ENCODE data around the gene FAM193A.
"Not testable (repeated sequence)": the region's sequence is repeated elsewhere in the genome, so short reads cannot be mapped to it uniquely, and the experiment has no call there.

Gene FAM193A

DNA sequence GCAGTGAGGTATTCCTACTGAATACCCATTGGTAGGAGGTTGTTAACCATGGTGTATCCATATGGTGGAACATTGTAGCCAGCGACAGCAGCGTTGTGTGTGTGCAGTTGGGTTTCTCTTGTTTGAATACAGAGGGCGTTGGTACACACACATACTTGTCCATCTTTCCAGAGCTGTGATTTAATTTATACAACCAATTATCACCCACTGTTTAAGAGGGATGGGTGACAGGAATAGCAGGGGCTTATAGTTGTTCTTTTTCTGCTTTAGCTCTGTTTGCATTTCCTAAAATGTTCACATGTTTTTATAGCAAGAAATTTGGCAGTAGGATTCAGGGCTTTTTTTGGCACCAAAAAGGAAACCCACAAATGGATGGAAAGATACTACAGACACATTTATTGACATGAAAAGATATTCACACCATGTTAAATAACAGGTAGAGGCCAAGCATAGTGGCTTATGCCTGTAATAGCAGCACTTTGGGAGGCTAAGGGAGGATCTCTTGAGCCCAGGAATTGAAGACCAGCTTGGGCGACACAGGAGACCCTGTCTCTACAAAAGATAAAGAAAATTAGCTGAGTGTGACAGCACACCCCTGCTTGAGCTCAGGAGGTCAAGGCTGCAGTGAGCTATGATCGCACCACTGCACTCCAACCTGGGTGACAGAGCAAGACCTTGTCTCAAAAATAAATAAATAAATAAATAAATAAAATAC, 159.1 kb downstream of the FAM193A start:
- DNase-seq = no peak

DNA sequence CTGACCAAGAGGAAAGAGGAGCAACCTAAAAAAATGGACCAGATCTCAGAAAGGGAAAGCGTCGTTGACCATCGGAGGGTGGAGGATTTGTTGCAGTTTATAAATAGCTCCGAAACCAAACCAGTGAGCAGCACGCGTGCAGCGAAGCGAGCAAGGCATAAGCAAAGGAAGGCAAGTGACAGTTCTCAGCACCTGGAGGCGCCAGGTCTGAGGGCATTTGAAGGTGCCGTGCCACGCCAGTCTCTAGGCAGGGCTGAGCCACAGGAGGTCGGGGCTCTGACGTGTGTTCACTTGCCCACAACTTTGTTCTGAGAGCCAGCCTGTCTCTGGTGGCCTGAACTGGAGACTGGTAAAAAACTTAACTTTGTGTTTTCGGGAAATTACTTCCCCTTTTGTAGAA, 160.0 kb downstream of the FAM193A start:
- DNase-seq = no peak

DNA sequence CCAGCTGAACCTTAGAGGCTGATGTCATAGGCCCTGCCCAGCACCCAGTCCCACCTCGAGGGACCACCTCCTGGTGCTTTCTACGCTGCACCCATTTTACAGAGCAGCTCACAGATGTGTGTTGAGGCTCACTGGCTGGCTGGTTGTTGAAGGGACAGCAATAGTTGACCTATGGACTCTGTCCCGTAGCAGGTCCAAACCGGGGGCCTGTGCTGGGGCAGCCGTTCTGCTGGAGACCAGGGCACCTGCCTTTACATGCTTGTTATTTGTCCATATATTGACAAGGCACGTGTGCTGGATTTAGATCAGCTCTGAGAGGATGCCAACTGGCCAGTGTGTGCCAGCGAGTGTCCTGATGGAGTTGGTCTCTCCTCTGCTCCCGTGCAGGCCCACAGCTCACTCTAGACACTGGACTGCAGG, 161.6 kb downstream of the FAM193A start:
- DNase-seq = no peak

DNA sequence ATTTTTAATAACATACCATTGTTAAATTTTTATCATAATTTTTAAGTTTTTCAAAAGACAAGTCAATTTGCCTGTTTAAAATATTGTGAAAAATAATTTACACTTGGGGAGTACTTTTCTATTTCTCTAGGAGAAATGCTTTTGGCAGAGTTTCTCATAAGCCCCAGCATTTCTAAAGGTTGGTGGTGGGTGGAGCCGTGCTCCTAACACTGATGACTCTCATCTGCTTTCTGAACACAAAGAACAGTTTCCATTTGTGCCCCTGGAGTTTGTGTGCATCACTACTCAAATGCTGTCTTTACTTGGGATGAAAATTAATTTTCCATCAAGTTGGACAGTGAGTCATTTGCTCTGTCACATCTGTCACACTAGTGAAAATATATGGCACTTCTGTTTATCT, 162.1 kb downstream of the FAM193A start:
- no peak for DNase-seq

- DNase-seq = no peak
Measured at GRCh38 chr4:2698951-2699505, 162.6 kb downstream of the FAM193A start.

GRCh38 chr4:2699534-2699933, 163.1 kb downstream of the FAM193A start:
- DNase-seq = no peak

DNA sequence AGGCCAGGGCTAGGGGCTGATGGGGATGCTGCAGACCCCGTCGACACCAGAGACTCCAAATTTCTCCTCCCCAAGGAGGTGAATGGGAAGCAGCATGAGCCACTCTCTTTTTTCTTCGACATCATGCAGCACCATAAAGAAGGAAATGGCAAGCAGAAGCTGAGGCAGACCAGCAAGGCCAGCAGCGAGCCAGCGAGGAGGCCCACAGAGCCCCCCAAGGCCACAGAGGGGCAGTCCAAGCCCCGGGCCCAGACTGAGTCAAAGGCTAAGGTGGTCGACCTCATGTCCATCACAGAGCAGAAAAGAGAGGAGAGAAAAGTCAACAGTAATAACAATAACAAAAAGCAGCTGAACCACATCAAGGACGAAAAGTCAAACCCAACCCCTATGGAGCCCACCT, 163.6 kb downstream of the FAM193A start:
- DNase-seq = no peak

GRCh38 chr4:2702361-2702760, 165.9 kb downstream of the FAM193A start:
- DNase-seq = no peak

GRCh38 chr4:2702770-2703169, 166.3 kb downstream of the FAM193A start:
- DNase-seq = no peak

GRCh38 chr4:2712261-2712842, 175.9 kb downstream of the FAM193A start:
- no peak for DNase-seq

- no peak for DNase-seq
Measured at GRCh38 chr4:2713337-2713736, 176.9 kb downstream of the FAM193A start.

DNA sequence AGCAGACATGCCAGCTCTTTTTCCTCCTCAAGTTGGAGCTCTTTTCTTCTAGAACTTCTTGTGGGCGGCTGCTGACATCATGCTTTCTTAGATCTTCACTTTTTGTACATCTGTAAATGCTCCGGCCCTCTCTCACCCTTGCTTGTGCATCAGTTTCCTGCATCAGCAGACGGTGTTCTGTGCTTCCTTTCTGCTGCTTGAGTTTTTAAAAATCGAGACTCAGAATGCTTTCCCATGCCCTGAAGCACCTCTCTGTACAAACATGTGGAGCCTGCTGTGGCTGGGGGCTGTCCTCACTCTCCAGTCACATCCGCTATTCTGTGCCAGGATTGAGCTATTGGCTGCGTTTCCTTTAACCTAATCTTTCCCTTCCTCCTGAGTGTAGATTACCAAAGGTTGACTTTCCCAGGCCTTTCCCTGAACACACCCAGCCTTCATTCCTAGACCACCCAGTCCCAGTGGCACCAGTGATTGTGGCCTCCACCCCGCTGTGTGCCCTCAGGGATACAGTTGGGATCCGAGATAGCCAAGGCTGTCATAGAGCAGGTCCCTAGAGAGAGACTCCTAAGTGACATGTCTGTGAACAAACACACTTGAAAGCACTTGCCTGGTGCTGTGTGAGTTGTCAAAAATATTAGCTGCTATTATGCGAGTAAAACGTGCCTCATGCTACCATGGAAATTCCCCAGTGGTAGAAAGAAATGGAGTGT, 177.8 kb downstream of the FAM193A start:
- DNase-seq = no peak

- DNase-seq = no peak
Measured at GRCh38 chr4:2714918-2715317, 178.5 kb downstream of the FAM193A start.

GRCh38 chr4:2715426-2715825, 179.0 kb downstream of the FAM193A start:
- no peak for DNase-seq

- DNase-seq = no peak
Measured at GRCh38 chr4:2716236-2716635, 179.8 kb downstream of the FAM193A start.

DNA sequence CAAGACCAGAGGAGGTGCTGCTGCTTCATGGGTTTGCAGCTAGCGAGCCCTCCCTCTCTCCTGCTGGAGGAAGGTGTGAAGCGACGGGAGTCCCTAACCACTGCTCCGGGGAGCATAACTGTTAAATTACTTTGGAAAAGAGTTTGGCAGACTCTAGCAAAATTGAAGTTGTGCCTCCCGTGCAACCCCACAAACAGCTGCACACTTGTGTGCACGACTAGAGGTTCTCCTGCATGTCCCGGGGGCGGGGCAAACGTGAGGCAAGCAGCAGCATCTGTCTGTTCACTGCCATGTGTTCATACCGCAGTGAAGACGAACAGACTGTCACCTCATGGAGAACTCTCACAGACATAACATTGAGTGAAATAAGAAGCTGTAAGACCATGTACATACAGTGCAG, 185.1 kb downstream of the FAM193A start:
- no peak for DNase-seq

DNA sequence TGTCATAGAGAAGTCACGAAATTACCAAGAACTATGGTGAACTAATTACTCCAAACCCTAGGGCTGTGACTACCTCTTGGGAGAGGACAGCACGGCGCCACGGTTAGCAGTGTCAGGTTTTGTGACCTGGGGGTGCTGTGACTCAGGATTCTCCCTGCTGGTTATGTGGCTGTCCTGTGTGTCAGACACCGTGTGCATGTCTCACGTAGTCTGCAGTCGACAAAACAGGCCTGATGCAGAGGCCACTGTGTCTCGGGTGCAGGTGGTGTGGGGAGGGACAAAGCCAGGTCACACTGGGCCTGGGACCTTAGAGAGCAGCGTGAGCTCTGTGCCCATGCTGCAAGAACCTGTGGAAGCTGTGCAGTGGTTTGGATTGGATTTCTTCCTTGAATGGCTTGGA, 185.6 kb downstream of the FAM193A start:
- no peak for DNase-seq

DNA sequence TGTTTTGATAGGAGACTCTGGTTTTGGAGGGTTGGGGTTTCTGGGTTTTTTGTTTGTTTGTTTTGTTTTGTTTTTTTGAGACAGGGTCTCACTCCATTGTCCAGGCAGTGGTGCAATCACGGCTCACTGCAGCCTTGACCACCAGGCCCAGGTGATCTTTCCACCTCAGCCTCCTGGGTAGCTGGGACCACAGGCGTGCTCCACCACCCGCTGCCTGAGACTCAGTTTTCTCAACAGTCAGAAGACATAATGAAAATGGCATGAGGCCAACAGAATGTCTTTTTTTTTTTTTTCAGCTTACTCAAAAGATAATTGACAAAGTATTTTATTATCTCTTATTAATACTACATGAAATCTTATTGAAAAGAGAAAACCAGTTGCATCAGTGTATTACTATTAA, 187.3 kb downstream of the FAM193A start:
- no peak for DNase-seq

DNA sequence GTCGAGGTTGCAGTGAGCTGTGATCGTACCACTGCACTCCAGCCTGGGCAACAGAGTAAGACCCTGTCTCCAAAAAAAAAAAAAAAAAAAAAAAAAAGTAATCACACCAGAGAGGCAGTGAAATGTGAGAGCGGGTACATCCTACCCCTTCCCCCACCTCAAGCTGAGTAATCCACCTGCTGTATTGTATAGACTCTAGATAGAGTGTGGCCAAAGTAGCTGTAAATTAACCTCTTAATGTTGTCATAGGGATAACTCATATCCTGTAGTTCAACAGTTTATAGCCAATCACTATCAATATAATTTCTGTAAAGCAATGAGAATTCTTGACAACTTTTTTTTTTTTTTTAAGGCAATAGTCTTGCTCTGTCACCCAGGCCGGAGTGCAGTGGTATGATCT, 188.9 kb downstream of the FAM193A start:
- no peak for DNase-seq

DNA sequence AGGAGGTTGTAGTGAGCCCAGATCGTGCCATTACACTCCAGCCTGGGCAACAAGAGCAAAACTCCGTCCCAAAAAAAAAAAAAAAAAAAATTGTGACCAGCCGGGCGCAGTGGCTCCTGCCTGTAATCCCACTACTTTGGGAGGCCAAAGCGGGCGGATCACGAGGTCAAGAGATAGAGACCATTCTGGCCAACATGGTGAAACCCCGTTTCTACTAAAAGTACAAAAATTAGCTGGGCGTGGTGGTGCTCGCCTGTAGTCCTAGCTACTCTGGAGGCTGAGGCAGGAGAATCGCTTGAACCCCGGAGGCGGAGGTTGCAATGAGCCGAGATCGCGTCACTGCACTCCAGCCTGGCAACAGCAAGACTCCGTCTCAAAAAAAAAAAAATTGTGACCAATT, 190.4 kb downstream of the FAM193A start:
- not testable (repeated sequence) for DNase-seq

DNA sequence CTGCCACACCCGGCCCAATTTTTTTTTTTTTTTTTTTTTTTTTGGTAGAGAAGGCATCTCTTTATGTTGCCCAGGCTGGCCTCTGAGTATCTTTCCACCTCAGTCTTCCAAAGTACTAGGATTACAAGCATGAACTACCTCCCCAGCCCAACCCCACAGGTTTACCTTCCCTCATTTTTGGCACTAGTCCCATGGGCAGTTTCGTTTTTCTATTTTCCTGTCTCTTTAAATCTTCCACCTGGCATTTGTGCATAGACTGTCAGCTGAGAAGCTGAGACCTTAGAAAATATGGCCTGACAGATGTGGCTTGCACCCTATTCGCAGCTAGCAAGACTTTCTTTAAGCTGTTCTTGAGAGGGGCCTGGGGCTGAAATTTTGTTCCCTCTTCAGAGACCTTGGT, 191.8 kb downstream of the FAM193A start:
- no peak for DNase-seq

- no peak for DNase-seq
Measured at GRCh38 chr4:2728806-2729532, 192.5 kb downstream of the FAM193A start.

DNA sequence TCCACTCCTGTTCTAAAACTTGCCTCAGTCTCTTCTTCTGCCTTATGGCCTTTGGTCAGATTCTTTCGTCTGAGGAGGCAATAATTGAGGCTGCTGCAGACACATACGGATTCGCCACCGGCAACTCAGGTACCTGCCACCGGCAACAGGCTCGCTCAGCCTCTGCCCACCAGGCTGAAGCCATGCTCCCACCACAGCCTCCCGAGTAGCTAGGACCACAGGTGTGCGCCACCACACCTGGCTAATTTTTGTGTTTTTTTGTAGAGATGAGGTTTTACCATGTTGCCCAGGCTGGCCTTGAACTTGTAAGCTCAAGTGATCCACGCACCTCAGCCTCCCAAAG, 193.1 kb downstream of the FAM193A start:
- DNase-seq = no peak
